SK-N-SH treated with all-trans-retinoic acid at 6 μM for 48 hours (cell line): ENCODE data around the gene IPP.

ENCODE experiments used
- ATAC-seq: fragments of 200-7000 bp; cut with Tn5 transposase; 3 replicates; pipeline ENCODE4 v1.9.1; 2020; ENCODE audit warnings: mild to moderate bottlenecking, moderate library complexity
- BACH2 ChIP-seq: fragments of 250-450 bp; sonication (Bioruptor Pico); IDR thresholded peaks from 2 replicates; pipeline ENCODE4 v1.9.0; 2021; ENCODE audit warnings: mild to moderate bottlenecking, borderline replicate concordance
- ESRRG ChIP-seq: fragments of 250-450 bp; sonication (Bioruptor Pico); IDR thresholded peaks from 2 replicates; pipeline ENCODE4 v1.6.1; 2021; ENCODE audit warnings: mild to moderate bottlenecking
- GLIS3 ChIP-seq: fragments of 250-450 bp; sonication (Bioruptor Pico); IDR thresholded peaks from 2 replicates; pipeline ENCODE4 v1.5.0; 2020; ENCODE audit warnings: mild to moderate bottlenecking, moderate library complexity
- ISL1 ChIP-seq: fragments of 250-450 bp; sonication (Bioruptor Pico); IDR thresholded peaks from 2 replicates; pipeline ENCODE4 v2.1.2; 2022; ENCODE audit warnings: mild to moderate bottlenecking, moderate library complexity
- OSR1 ChIP-seq: fragments of 250-450 bp; sonication (Bioruptor Pico); IDR thresholded peaks from 2 replicates; pipeline ENCODE4 v1.8.0; 2022; ENCODE audit warnings: moderate library complexity, mild to moderate bottlenecking, inconsistent platforms
- PPARA ChIP-seq: fragments of 250-450 bp; sonication (Bioruptor Pico); IDR thresholded peaks from 2 replicates; pipeline ENCODE4 v1.5.0; 2020; ENCODE audit warnings: mild to moderate bottlenecking, borderline replicate concordance
- RARB ChIP-seq: fragments of 250-450 bp; sonication (Bioruptor Pico); IDR thresholded peaks from 2 replicates; pipeline ENCODE4 v1.8.0; 2021; ENCODE audit warnings: mild to moderate bottlenecking, moderate library complexity
- SNAI2 ChIP-seq: fragments of 250-450 bp; sonication (Bioruptor Pico); IDR thresholded peaks from 2 replicates; pipeline ENCODE4 v1.5.0; 2020; ENCODE audit warnings: mild to moderate bottlenecking, moderate library complexity
- TCF4 ChIP-seq: fragments of 250-450 bp; sonication (Bioruptor Pico); IDR thresholded peaks from 2 replicates; pipeline ENCODE4 v1.8.0; 2021; ENCODE audit warnings: mild to moderate bottlenecking, moderate library complexity, borderline replicate concordance
- TOX ChIP-seq: fragments of 250-450 bp; sonication (Bioruptor Pico); IDR thresholded peaks from 2 replicates; pipeline ENCODE4 v1.8.0; 2021; ENCODE audit warnings: mild to moderate bottlenecking, moderate library complexity, borderline replicate concordance
- ZC3H10 ChIP-seq: fragments of 250-450 bp; sonication (Bioruptor Pico); IDR thresholded peaks from 2 replicates; pipeline ENCODE4 v1.5.1; 2021; ENCODE audit warnings: mild to moderate bottlenecking, moderate library complexity
- ZFP3 ChIP-seq: fragments of 250-450 bp; sonication (Bioruptor Pico); IDR thresholded peaks from 2 replicates; pipeline ENCODE4 v1.5.0; 2020; ENCODE audit warnings: mild to moderate bottlenecking, moderate library complexity
- ZFP30 ChIP-seq: fragments of 450-650 bp; formaldehyde crosslinking; IDR thresholded peaks from 2 replicates; pipeline ENCODE4 v1.5.0; 2022; ENCODE audit warnings: mild to moderate bottlenecking, moderate library complexity
- ZNF565 ChIP-seq: fragments of 450-650 bp; formaldehyde crosslinking; conservative IDR thresholded peaks from 2 replicates; pipeline ENCODE4 v1.5.0; 2020; ENCODE audit warnings: low read depth, mild to moderate bottlenecking, moderate library complexity
- ZNF70 ChIP-seq: fragments of 450-650 bp; formaldehyde crosslinking; IDR thresholded peaks from 2 replicates; pipeline ENCODE4 v1.5.0; 2020; ENCODE audit warnings: mild to moderate bottlenecking, moderate library complexity
- ZNF8 ChIP-seq: fragments of 450-650 bp; formaldehyde crosslinking; IDR thresholded peaks from 2 replicates; pipeline ENCODE4 v1.5.0; 2020; ENCODE audit warnings: mild to moderate bottlenecking, moderate library complexity
- TF ChIP-seq, protein P1 (sequence below): fragments of 250-450 bp; sonication (Bioruptor Pico); IDR thresholded peaks from 2 replicates; pipeline ENCODE4 v1.5.1; 2021; ENCODE audit warnings: mild to moderate bottlenecking, moderate library complexity
- TF ChIP-seq, protein P2 (sequence below): fragments of 250-450 bp; sonication (Bioruptor Pico); IDR thresholded peaks from 2 replicates; pipeline ENCODE4 v1.5.1; 2020; ENCODE audit warnings: low read depth, mild to moderate bottlenecking, moderate library complexity
- TF ChIP-seq, protein P3 (sequence below): fragments of 250-450 bp; sonication (Bioruptor Pico); IDR thresholded peaks from 2 replicates; pipeline ENCODE4 v1.5.0; 2020; ENCODE audit warnings: mild to moderate bottlenecking, moderate library complexity
- TF ChIP-seq, protein P4 (sequence below): fragments of 250-450 bp; sonication (Bioruptor Pico); IDR thresholded peaks from 2 replicates; pipeline ENCODE4 v1.8.0; 2021; ENCODE audit warnings: low read depth, mild to moderate bottlenecking, moderate library complexity, borderline replicate concordance
- TF ChIP-seq, protein P5 (sequence below): fragments of 250-450 bp; sonication (Bioruptor Pico); IDR thresholded peaks from 2 replicates; pipeline ENCODE4 v1.8.0; 2020; ENCODE audit warnings: mild to moderate bottlenecking, moderate library complexity, borderline replicate concordance

Gene IPP

DNA sequence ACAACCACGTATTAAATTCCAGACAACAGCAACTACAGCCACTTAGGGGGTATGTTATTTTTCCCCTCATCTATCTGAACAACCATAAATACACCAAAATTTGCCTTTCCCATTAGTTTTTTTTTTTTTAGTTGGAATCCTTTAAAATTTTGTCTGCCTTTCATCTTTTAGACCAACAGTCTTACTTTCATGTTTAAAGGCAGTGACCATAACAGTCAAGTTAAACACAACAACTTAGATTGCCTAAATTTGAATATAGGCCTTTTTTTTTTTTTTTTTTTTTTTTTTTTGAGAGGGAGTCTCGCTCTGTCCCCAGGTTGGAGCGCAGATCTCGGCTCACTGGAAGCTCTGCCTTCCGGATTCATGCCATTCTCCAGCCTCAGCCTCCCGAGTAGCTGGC, 67.5 kb downstream of the IPP start:
- TF ChIP-seq ZNF70 (CRISPR knock-in tag) (no peak), ZNF565 (no peak), ZNF8 (no peak), ZFP3 (no peak), RARB (no peak), ZFP30 (CRISPR knock-in tag) (no peak), SNAI2 (no peak), ESRRG (CRISPR knock-in tag) (no peak), TOX (no peak), BACH2 (CRISPR knock-in tag) (no peak), TCF4 (CRISPR knock-in tag) (no peak), ISL1 (no peak), OSR1 (no peak), PPARA (no peak)
- TF ChIP-seq, protein P1, sequence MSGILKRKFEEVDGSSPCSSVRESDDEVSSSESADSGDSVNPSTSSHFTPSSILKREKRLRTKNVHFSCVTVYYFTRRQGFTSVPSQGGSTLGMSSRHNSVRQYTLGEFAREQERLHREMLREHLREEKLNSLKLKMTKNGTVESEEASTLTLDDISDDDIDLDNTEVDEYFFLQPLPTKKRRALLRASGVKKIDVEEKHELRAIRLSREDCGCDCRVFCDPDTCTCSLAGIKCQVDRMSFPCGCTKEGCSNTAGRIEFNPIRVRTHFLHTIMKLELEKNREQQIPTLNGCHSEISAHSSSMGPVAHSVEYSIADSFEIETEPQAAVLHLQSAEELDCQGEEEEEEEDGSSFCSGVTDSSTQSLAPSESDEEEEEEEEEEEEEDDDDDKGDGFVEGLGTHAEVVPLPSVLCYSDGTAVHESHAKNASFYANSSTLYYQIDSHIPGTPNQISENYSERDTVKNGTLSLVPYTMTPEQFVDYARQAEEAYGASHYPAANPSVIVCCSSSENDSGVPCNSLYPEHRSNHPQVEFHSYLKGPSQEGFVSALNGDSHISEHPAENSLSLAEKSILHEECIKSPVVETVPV = no peak
- TF ChIP-seq, protein P2, sequence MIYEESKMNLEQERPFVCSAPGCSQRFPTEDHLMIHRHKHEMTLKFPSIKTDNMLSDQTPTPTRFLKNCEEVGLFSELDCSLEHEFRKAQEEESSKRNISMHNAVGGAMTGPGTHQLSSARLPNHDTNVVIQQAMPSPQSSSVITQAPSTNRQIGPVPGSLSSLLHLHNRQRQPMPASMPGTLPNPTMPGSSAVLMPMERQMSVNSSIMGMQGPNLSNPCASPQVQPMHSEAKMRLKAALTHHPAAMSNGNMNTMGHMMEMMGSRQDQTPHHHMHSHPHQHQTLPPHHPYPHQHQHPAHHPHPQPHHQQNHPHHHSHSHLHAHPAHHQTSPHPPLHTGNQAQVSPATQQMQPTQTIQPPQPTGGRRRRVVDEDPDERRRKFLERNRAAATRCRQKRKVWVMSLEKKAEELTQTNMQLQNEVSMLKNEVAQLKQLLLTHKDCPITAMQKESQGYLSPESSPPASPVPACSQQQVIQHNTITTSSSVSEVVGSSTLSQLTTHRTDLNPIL (CRISPR knock-in tag) = no peak
- TF ChIP-seq, protein P3, sequence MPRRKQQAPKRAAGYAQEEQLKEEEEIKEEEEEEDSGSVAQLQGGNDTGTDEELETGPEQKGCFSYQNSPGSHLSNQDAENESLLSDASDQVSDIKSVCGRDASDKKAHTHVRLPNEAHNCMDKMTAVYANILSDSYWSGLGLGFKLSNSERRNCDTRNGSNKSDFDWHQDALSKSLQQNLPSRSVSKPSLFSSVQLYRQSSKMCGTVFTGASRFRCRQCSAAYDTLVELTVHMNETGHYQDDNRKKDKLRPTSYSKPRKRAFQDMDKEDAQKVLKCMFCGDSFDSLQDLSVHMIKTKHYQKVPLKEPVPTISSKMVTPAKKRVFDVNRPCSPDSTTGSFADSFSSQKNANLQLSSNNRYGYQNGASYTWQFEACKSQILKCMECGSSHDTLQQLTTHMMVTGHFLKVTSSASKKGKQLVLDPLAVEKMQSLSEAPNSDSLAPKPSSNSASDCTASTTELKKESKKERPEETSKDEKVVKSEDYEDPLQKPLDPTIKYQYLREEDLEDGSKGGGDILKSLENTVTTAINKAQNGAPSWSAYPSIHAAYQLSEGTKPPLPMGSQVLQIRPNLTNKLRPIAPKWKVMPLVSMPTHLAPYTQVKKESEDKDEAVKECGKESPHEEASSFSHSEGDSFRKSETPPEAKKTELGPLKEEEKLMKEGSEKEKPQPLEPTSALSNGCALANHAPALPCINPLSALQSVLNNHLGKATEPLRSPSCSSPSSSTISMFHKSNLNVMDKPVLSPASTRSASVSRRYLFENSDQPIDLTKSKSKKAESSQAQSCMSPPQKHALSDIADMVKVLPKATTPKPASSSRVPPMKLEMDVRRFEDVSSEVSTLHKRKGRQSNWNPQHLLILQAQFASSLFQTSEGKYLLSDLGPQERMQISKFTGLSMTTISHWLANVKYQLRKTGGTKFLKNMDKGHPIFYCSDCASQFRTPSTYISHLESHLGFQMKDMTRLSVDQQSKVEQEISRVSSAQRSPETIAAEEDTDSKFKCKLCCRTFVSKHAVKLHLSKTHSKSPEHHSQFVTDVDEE (CRISPR knock-in tag) = no peak
- TF ChIP-seq, protein P4, sequence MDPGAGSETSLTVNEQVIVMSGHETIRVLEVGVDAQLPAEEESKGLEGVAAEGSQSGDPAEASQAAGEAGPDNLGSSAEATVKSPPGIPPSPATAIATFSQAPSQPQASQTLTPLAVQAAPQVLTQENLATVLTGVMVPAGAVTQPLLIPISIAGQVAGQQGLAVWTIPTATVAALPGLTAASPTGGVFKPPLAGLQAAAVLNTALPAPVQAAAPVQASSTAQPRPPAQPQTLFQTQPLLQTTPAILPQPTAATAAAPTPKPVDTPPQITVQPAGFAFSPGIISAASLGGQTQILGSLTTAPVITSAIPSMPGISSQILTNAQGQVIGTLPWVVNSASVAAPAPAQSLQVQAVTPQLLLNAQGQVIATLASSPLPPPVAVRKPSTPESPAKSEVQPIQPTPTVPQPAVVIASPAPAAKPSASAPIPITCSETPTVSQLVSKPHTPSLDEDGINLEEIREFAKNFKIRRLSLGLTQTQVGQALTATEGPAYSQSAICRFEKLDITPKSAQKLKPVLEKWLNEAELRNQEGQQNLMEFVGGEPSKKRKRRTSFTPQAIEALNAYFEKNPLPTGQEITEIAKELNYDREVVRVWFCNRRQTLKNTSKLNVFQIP (CRISPR knock-in tag) = no peak
- no peak for ATAC-seq

DNA sequence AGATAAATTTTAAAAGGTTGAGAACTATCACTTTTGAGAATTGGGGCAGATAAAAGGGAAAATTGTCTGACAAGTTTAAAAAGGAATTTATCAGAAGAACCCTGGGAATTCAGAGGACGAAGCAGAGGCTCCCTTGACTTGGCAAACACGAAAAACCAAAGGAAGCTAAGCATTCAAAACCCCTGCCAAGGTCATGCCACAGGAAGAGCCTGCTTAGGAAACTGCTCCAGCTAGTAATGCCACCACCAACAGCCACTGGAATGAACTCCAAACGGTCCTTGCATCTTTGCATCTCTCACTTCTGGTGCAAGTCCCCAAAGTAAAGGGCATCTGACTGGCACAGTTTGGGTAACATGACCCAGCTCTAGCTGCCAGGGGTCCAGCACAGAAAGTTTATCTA, 71.3 kb downstream of the IPP start:
- TF ChIP-seq BACH2 (CRISPR knock-in tag) (no peak), ZNF565 (no peak), ZNF8 (no peak), SNAI2 (no peak), ZFP30 (CRISPR knock-in tag) (no peak), GLIS3 (no peak), TOX (no peak), ZNF70 (CRISPR knock-in tag) (no peak), RARB (no peak), ZFP3 (no peak), ZC3H10 (CRISPR knock-in tag) (no peak), TCF4 (CRISPR knock-in tag) (no peak), PPARA (no peak)
- TF ChIP-seq, protein P4 (CRISPR knock-in tag) = no peak
- TF ChIP-seq, protein P3 (CRISPR knock-in tag) = no peak
- TF ChIP-seq, protein P2 (CRISPR knock-in tag) = no peak
- TF ChIP-seq, protein P5, sequence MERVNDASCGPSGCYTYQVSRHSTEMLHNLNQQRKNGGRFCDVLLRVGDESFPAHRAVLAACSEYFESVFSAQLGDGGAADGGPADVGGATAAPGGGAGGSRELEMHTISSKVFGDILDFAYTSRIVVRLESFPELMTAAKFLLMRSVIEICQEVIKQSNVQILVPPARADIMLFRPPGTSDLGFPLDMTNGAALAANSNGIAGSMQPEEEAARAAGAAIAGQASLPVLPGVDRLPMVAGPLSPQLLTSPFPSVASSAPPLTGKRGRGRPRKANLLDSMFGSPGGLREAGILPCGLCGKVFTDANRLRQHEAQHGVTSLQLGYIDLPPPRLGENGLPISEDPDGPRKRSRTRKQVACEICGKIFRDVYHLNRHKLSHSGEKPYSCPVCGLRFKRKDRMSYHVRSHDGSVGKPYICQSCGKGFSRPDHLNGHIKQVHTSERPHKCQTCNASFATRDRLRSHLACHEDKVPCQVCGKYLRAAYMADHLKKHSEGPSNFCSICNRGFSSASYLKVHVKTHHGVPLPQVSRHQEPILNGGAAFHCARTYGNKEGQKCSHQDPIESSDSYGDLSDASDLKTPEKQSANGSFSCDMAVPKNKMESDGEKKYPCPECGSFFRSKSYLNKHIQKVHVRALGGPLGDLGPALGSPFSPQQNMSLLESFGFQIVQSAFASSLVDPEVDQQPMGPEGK (CRISPR knock-in tag) = no peak
- ATAC-seq = no peak
